Measurements from ENCODE around the gene INO80D. TPM values are rescaled to one million over a fixed set of nuclear protein-coding genes. Genes with fewer than 3 reads are reported as not detected.

INO80D gene
- total RNA-seq, 3 donors from 2014 or later (not counting 1 experiment from before 2014, with no cell fraction given): 59.6 to 64.7 (median 63.9) TPM

DNA sequence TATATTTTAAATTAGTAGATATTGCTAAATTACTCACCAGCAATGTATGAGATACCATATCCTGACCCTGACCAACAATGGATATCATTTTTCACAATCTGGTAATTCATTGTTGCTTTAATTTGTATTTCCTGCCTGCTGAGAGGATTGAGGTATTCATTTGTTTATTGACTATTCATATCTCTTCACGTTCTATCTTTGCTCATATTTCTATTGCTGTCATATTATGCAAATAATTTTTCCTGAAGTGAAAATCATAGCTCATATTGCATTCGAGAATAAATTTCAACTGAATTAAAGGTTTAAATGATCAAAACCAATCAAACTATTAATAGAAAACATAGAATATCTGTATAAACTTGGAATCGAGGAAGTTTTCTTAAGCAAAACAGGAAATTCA lies 31.0 kb downstream of the INO80D start:
- Histone ChIP-seq H3K9me3 (ENCODE audit: control insufficient read depth, insufficient read depth, low read length) (no peaks in the 10 kb centered on the region), H3K27me3 (ENCODE audit: control insufficient read depth, insufficient read depth, low read length) (no peaks in the 10 kb centered on the region), H3K4me1 (ENCODE audit: control insufficient read depth, insufficient read depth, low read length) (no peaks in the 10 kb centered on the region), H3K36me3 (ENCODE audit: control insufficient read depth, insufficient read depth, low read length) (peaks cover 37% of the 10 kb centered on the region), H3K4me3 (ENCODE audit: low read length) (no peak overlapping the region), H3K27ac (ENCODE audit: low read length) (no peak overlapping the region)
- H3K27me3 Mint-ChIP-seq (ENCODE audit: low read depth in 2 of 2): no peaks in the 10 kb centered on the region
- H3K27ac Mint-ChIP-seq: peak overlapping the region; percentile 20 to 21
- H3K4me3 Mint-ChIP-seq: no peak overlapping the region
- DNase-seq (no peak), ATAC-seq (no peak)
- intact Hi-C loops (cut with micrococcal nuclease): no loop called here
- no CpG with 5 or more reads among the region's 3 CpGs for WGBS (ENCODE audit: insufficient coverage)
- H3K36me3 Mint-ChIP-seq: peaks cover 19% of the 10 kb centered on the region
- H3K4me1 Mint-ChIP-seq: peaks cover 14 to 16% of the 10 kb centered on the region in 2 donors
- no peaks in the 10 kb centered on the region for H3K9me3 Mint-ChIP-seq
- TF ChIP-seq, protein P1, sequence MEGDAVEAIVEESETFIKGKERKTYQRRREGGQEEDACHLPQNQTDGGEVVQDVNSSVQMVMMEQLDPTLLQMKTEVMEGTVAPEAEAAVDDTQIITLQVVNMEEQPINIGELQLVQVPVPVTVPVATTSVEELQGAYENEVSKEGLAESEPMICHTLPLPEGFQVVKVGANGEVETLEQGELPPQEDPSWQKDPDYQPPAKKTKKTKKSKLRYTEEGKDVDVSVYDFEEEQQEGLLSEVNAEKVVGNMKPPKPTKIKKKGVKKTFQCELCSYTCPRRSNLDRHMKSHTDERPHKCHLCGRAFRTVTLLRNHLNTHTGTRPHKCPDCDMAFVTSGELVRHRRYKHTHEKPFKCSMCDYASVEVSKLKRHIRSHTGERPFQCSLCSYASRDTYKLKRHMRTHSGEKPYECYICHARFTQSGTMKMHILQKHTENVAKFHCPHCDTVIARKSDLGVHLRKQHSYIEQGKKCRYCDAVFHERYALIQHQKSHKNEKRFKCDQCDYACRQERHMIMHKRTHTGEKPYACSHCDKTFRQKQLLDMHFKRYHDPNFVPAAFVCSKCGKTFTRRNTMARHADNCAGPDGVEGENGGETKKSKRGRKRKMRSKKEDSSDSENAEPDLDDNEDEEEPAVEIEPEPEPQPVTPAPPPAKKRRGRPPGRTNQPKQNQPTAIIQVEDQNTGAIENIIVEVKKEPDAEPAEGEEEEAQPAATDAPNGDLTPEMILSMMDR (IDR thresholded peaks at IDR 0.05): no peak

DNA sequence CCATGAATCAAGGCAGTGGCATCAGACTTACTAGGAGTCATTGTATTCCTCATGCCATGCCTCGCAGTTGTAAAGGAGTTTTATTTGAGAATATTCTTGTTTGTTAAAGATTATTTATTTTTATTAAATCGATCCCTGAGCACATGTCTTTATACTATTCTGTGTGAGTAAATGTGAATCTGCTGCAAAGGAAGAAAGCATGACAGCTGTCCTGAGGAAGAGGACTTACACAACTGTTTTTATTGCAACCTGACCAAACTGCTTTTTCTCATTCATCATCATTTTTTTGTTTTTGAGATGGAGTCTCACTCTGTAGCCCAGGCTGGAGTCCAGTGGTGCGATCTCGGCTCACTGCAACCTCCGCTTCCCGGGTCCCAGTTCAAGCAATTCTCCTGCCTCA lies 34.1 kb downstream of the INO80D start:
- Mint-ChIP-seq H3K27ac (peak overlapping the region in 1 of 2 donors; percentile 18), H3K9me3 (no peaks in the 10 kb centered on the region), H3K4me3 (no peak overlapping the region), H3K36me3 (peaks cover 13% of the 10 kb centered on the region), H3K4me1 (peaks cover 8 to 15% of the 10 kb centered on the region in 2 donors), H3K27me3 (ENCODE audit: low read depth in 2 of 2) (no peaks in the 10 kb centered on the region)
- DNase-seq (no peak), ATAC-seq (no peak)
- Histone ChIP-seq H3K4me1 (ENCODE audit: control insufficient read depth, insufficient read depth, low read length) (no peaks in the 10 kb centered on the region), H3K27me3 (ENCODE audit: control insufficient read depth, insufficient read depth, low read length) (no peaks in the 10 kb centered on the region), H3K27ac (ENCODE audit: low read length) (no peak overlapping the region), H3K9me3 (ENCODE audit: control insufficient read depth, insufficient read depth, low read length) (no peaks in the 10 kb centered on the region), H3K4me3 (ENCODE audit: low read length) (no peak overlapping the region), H3K36me3 (ENCODE audit: control insufficient read depth, insufficient read depth, low read length) (peaks cover 30% of the 10 kb centered on the region)
- intact Hi-C loops (cut with micrococcal nuclease): no loop called here
- 94% methylated on average over 6 of the region's 6 CpGs for WGBS (ENCODE audit: insufficient coverage)
- TF ChIP-seq, protein P1 (IDR thresholded peaks at IDR 0.05): no peak

GRCh38 chr2:206049392-206049791 lies 36.6 kb downstream of the INO80D start:
- Mint-ChIP-seq H3K27ac (no peak overlapping the region), H3K4me1 (peaks cover 6 to 8% of the 10 kb centered on the region in 2 donors), H3K9me3 (no peaks in the 10 kb centered on the region), H3K27me3 (ENCODE audit: low read depth in 2 of 2) (no peaks in the 10 kb centered on the region), H3K36me3 (peaks cover 8% of the 10 kb centered on the region), H3K4me3 (no peak overlapping the region)
- no peaks in the 10 kb centered on the region for H3K27me3 ChIP-seq (ENCODE audit: control insufficient read depth, insufficient read depth, low read length)
- DNase-seq (no peak), ATAC-seq (no peak)
- TF ChIP-seq, protein P1 (IDR thresholded peaks at IDR 0.05): no peak
- H3K4me1 ChIP-seq (ENCODE audit: control insufficient read depth, insufficient read depth, low read length): no peaks in the 10 kb centered on the region
- H3K9me3 ChIP-seq (ENCODE audit: control insufficient read depth, insufficient read depth, low read length): no peaks in the 10 kb centered on the region
- H3K27ac ChIP-seq (ENCODE audit: low read length): no peak overlapping the region
- intact Hi-C loops (cut with micrococcal nuclease): no loop called here
- H3K36me3 ChIP-seq (ENCODE audit: control insufficient read depth, insufficient read depth, low read length): peaks cover 35% of the 10 kb centered on the region
- H3K4me3 ChIP-seq (ENCODE audit: low read length): no peak overlapping the region
- 71% methylated on average over 1 of the region's 1 CpG for WGBS (ENCODE audit: insufficient coverage)

DNA sequence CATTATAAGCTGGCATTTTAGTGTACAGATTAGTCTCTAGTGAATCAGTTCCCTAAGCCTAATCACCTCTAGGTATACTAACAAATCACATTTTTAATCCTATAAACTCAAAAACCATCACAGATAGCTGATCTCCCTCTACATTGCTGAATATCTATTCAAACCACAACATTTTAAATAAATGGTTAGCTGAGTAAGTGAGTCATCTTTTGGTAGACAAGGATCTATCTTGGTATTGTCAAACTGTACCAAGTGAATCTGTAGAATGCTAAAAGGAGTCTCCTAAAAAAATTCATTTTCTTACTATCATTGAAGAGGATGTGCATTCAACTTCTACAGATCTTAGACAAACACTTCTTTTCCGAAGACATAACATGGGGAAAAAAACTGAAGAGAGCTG lies 40.7 kb downstream of the INO80D start:
- Histone ChIP-seq H3K27me3 (ENCODE audit: control insufficient read depth, insufficient read depth, low read length) (no peaks in the 10 kb centered on the region), H3K4me1 (ENCODE audit: control insufficient read depth, insufficient read depth, low read length) (no peaks in the 10 kb centered on the region), H3K27ac (ENCODE audit: low read length) (no peak overlapping the region), H3K36me3 (ENCODE audit: control insufficient read depth, insufficient read depth, low read length) (peaks cover 40% of the 10 kb centered on the region), H3K4me3 (ENCODE audit: low read length) (no peak overlapping the region), H3K9me3 (ENCODE audit: control insufficient read depth, insufficient read depth, low read length) (no peaks in the 10 kb centered on the region)
- Mint-ChIP-seq H3K27ac (no peak overlapping the region), H3K4me1 (peaks cover 21 to 29% of the 10 kb centered on the region in 2 donors), H3K27me3 (ENCODE audit: low read depth in 2 of 2) (no peaks in the 10 kb centered on the region), H3K4me3 (no peak overlapping the region), H3K9me3 (no peaks in the 10 kb centered on the region), H3K36me3 (peaks cover 8% of the 10 kb centered on the region)
- intact Hi-C loops (cut with micrococcal nuclease): no loop called here
- 100% methylated on average over 1 of the region's 1 CpG for WGBS (ENCODE audit: insufficient coverage)
- DNase-seq (no peak), ATAC-seq (no peak)
- TF ChIP-seq, protein P1 (IDR thresholded peaks at IDR 0.05): no peak

Measured in natural killer cell (primary cell).